K562 (cell line): ENCODE data around the gene MEAK7. TPM values are rescaled to one million over a fixed set of nuclear protein-coding genes. Genes with fewer than 3 reads are reported as not detected.
A peak's percentile ranks its signal among the peaks of the same experiment; 100 is the strongest.

Source experiments
- ATAC-seq: fragments of 200-7000 bp; cut with Tn5 transposase; 3 replicates; pipeline ENCODE4 v1.9.1; 2020; ENCODE audit warnings: moderate library complexity
- BruUV-seq: library from RNA; stranded (reverse); fragments of 400-500 nt; replicated peaks from 2 replicates; lab custom pipeline; 2021; lab: Mats Ljungman, UMichigan
- CTCF ChIA-PET: fragments of 300-600 bp; formaldehyde crosslinking; extraction: SDS; loops from one replicate; lab custom pipeline; 2021; ENCODE audit warnings: low intra/inter-chr PET ratio; lab: Yijun Ruan, JAX
- POLR2A ChIA-PET: fragments of 300-600, 350-650 bp; sonication (Branson Sonifier 250); formaldehyde crosslinking; extraction: SDS; loops from one replicate; lab custom pipeline; 2021; ENCODE audit warnings: antibody characterized with exemption, inconsistent platforms; lab: Yijun Ruan, JAX
- DNase-seq, 4 experiments: peaks; one replicate each; pipeline versions ENCODE4 v3.0.0 to v3.0.0-alpha.2; 2011 to 2018; ENCODE audit warnings: low spot score in 3 of 4, mixed read lengths in 3 of 4; ENCODE audit errors: extremely low read depth in 1 of 4
- FAIRE-seq: peaks from 2 replicates; lab custom pipeline; 2011; peaks lifted over from hg19 to GRCh38; lab: Jason Lieb, UNC
- H2AFZ ChIP-seq: 2 replicates; pipeline ENCODE4 v1.6.0; 2011; ENCODE audit warnings: low read depth, low read length, control low read depth, inconsistent platforms
- H3K27ac ChIP-seq: fragments of 200-600 bp; 3 replicates; pipeline ENCODE4 v1.8.0; 2011; ENCODE audit warnings: low read depth, mild to moderate bottlenecking, control low read depth, inconsistent platforms, low read length, moderate library complexity, mixed read lengths; ENCODE audit errors: extremely low read depth
- H3K27me3 ChIP-seq, 2 experiments: fragments of 300-600 bp in 1 of 2; 2 replicates in 1 of 2; 3 replicates in 1 of 2; pipeline versions ENCODE4 v1.6.0 to v1.8.0; 2011; ENCODE audit warnings: inconsistent platforms in 2 of 2, low read length in 2 of 2, mild to moderate bottlenecking in 1 of 2, mixed read lengths in 1 of 2, moderate library complexity in 1 of 2; ENCODE audit not compliant: control insufficient read depth in 2 of 2, insufficient read depth in 2 of 2
- H3K36me3 ChIP-seq: fragments of 300-600 bp; 3 replicates; pipeline ENCODE4 v1.8.0; 2011; ENCODE audit warnings: mild to moderate bottlenecking, low read length, inconsistent platforms; ENCODE audit not compliant: control insufficient read depth, insufficient read depth
- H3K4me1 ChIP-seq, 2 experiments: fragments of 200-600 bp in 1 of 2; replicated peaks in 1 of 2; 2 replicates in 1 of 2; 3 replicates in 1 of 2; pipeline versions ENCODE4 v1.5.1 to v1.8.0; 2011; ENCODE audit warnings: inconsistent platforms in 2 of 2, low read length in 2 of 2, mild to moderate bottlenecking in 1 of 2, mixed read lengths in 1 of 2, moderate library complexity in 1 of 2; ENCODE audit not compliant: control insufficient read depth in 2 of 2, insufficient read depth in 2 of 2
- H3K4me2 ChIP-seq: 2 replicates; pipeline ENCODE4 v1.6.1; 2011; ENCODE audit warnings: low read length, control low read depth, inconsistent platforms, mixed read lengths; ENCODE audit not compliant: insufficient read depth
- H3K4me3 ChIP-seq: fragments of 200-600 bp; sonication (generic), shearing (Covaris generic); 2 replicates; pipeline ENCODE4 v1.5.1; 2016; ENCODE audit warnings: control low read depth, inconsistent platforms
- H3K79me2 ChIP-seq: fragments of 200-600 bp; 3 replicates; pipeline ENCODE4 v1.8.0; 2011; ENCODE audit warnings: low read length, inconsistent platforms; ENCODE audit not compliant: control insufficient read depth, insufficient read depth
- H3K9ac ChIP-seq, 2 experiments: 2 replicates each; pipeline versions ENCODE4 v1.6.0 to v1.6.1; 2011; ENCODE audit warnings: low read depth in 2 of 2, low read length in 2 of 2, control low read depth in 1 of 2, inconsistent platforms in 1 of 2, mild to moderate bottlenecking in 1 of 2, mixed read lengths in 1 of 2; ENCODE audit not compliant: insufficient read depth in 1 of 2
- H3K9me1 ChIP-seq: one replicate; pipeline ENCODE4 v1.6.0; 2011; ENCODE audit warnings: inconsistent platforms, mild to moderate bottlenecking, low read length, moderate library complexity; ENCODE audit not compliant: control insufficient read depth, insufficient read depth
- H3K9me3 ChIP-seq: replicated peaks from 2 replicates; pipeline ENCODE4 v1.5.1; 2011; ENCODE audit warnings: low read depth, low read length, inconsistent platforms; ENCODE audit not compliant: control insufficient read depth, insufficient read depth
- H4K20me1 ChIP-seq: replicated peaks from 2 replicates; pipeline ENCODE4 v1.6.1; 2011; ENCODE audit warnings: low read length, inconsistent platforms, mixed read lengths; ENCODE audit not compliant: control insufficient read depth, insufficient read depth
- ATF3 ChIP-seq, 2 experiments: fragments of 450-650 bp in 1 of 2; sonication (generic) in 1 of 2; formaldehyde crosslinking in 1 of 2; IDR thresholded peaks in 1 of 2; conservative IDR thresholded peaks in 1 of 2; 2 replicates each; pipeline versions ENCODE4 v1.6.1 to v1.8.1; 2016 to 2023; ENCODE audit warnings: mild to moderate bottlenecking in 2 of 2, moderate library complexity in 2 of 2, inconsistent platforms in 1 of 2, missing genetic modification reagents in 1 of 2
- CREB3L1 ChIP-seq: fragments of 450-650 bp; IDR thresholded peaks from 2 replicates; pipeline ENCODE4 v1.6.1; 2014; ENCODE audit warnings: low read depth, mild to moderate bottlenecking, moderate library complexity, borderline replicate concordance
- E2F6 ChIP-seq, 2 experiments: IDR thresholded peaks; 2 replicates each; pipeline ENCODE4 v1.6.1; 2011; ENCODE audit warnings: borderline replicate concordance in 1 of 2, control low read depth in 1 of 2, low read depth in 1 of 2, low read length in 1 of 2, mild to moderate bottlenecking in 1 of 2, mixed read lengths in 1 of 2, moderate library complexity in 1 of 2; ENCODE audit not compliant: insufficient read depth in 1 of 2, insufficient read length in 1 of 2, poor library complexity in 1 of 2, severe bottlenecking in 1 of 2; ENCODE audit errors: extremely low read depth in 1 of 2
- FOXO4 ChIP-seq: fragments of 450-650 bp; formaldehyde crosslinking; IDR thresholded peaks from 2 replicates; pipeline ENCODE4 v1.4.0; 2020; ENCODE audit warnings: mild to moderate bottlenecking, moderate library complexity
- KDM4B ChIP-seq, 2 experiments: fragments of 450-650 bp in 1 of 2; sonication (generic) in 1 of 2; IDR thresholded peaks; 2 replicates each; pipeline ENCODE4 v1.6.1; 2016 to 2017; ENCODE audit warnings: borderline replicate concordance in 2 of 2, antibody characterized with exemption in 1 of 2, low read depth in 1 of 2, mild to moderate bottlenecking in 1 of 2
- MEIS2 ChIP-seq: fragments of 450-650 bp; IDR thresholded peaks from 2 replicates; pipeline ENCODE4 v1.6.1; 2014; ENCODE audit warnings: mild to moderate bottlenecking; ENCODE audit not compliant: partially characterized antibody
- MYNN ChIP-seq, 2 experiments: sonication (generic); formaldehyde crosslinking in 1 of 2; IDR thresholded peaks; 2 replicates each; pipeline versions ENCODE4 v1.5.0 to v1.6.1; 2016 to 2020; ENCODE audit warnings: antibody characterized with exemption in 1 of 2, missing genetic modification reagents in 1 of 2
- TFE3 ChIP-seq: fragments of 450-650 bp; formaldehyde crosslinking; IDR thresholded peaks from 2 replicates; pipeline ENCODE4 v1.4.0; 2020; ENCODE audit warnings: mild to moderate bottlenecking, mixed read lengths
- ZNF143 ChIP-seq: sonication (generic); formaldehyde crosslinking; IDR thresholded peaks from 2 replicates; pipeline ENCODE4 v1.9.0; 2022; ENCODE audit warnings: mild to moderate bottlenecking, missing genetic modification reagents
- ZNF316 ChIP-seq: fragments of 450-650 bp; IDR thresholded peaks from 2 replicates; pipeline ENCODE4 v1.6.1; 2016
- WGBS: fragments of 100-300 bp; shearing (Covaris generic); methylation state at CpG from one replicate; pipeline ENCODE4 v1.1.6; 2016; ENCODE audit warnings: low coverage, mixed read lengths; ENCODE audit not compliant: insufficient coverage; ENCODE audit errors: missing lambda C conversion rate; 5-methylcytosine and 5-hydroxymethylcytosine counted together
- in situ Hi-C: fragments of 300-500 bp; cut with MboI; formaldehyde crosslinking; loops from 4 replicates; pipeline ENCODE4 v1.15.0; 2018; ENCODE audit warnings: inconsistent platforms, mixed read lengths
- intact Hi-C: fragments of 100-400 bp; cut with micrococcal nuclease; formaldehyde crosslinking; loops from 2 replicates; pipeline ENCODE4 v1.14.2; 2022
- polyA plus RNA-seq, 8 experiments: library from polyadenylated mRNA; depleted of rRNA in 4 of 8; stranded (reverse) in 5 of 8; unstranded in 3 of 8; fragments of >200 nt; fragmentation: Nextera tagmentation in 2 of 8; fragmentation: Illumina TruSeq in 1 of 8; extraction: Ambion mirVana in 2 of 8; extraction: Trizol in 1 of 8; gene quantifications; 2 replicates each; pipeline versions ENCODE4 v1.2.1 to v1.2.3, GENCODE V29; 2011 to 2014; ENCODE audit warnings: inconsistent platforms in 1 of 8, missing spikeins in 1 of 8
- total RNA-seq, 7 experiments: library from RNA; depleted of rRNA in 6 of 7; stranded (reverse); fragments of >200 nt in 6 of 7; fragmentation: Illumina TruSeq in 2 of 7; extraction: Trizol in 2 of 7; gene quantifications; 2 replicates each; pipeline versions ENCODE4 v1.2.1 to v1.2.3, GENCODE V29; 2011 to 2021; ENCODE audit warnings: low replicate concordance in 1 of 7

The MEAK7 gene
- total and polyA plus RNA-seq, 9 of the 15 experiments (the other 6 are each of a cell fraction or from before 2014, with no cell fraction given), result 1.4 to 14.5 (median 6.3) TPM

- peak overlapping the region; percentile 43 for H3K4me2 ChIP-seq
- H3K9me1 ChIP-seq, result no peaks in the 10 kb centered on the region
- in situ Hi-C loops (no loop called here), intact Hi-C loops (no loop called here)
- H3K79me2 ChIP-seq, result no peaks in the 10 kb centered on the region
- 0 out of 3 replicates have a peak overlapping the region, but pooled peaks have one; percentile 34 for H3K27ac ChIP-seq
- 21% methylated on average over 23 of the region's 25 CpGs for WGBS
- peak overlapping the region in 1 of 2 experiments; percentile 79; a peak in 3 of 4 replicates for H3K9ac ChIP-seq
- peak overlapping the region; percentile 91 for H2AFZ ChIP-seq
- DNase-seq (no peak), ATAC-seq (peak; percentile 29; the same call in 1 of the 3 replicates), FAIRE-seq (no peak)
- no peaks in the 10 kb centered on the region for H4K20me1 ChIP-seq
- no peaks in the 10 kb centered on the region for H3K9me3 ChIP-seq
- H3K4me3 ChIP-seq, result no peak overlapping the region
- ChIA-PET CTCF (no interaction called here), POLR2A (interaction anchor here (1.0 to 1.9 kb wide), 3 partner anchors 9 to 45 kb away, joined by 4 to 6 read pairs (median 5); no protein-coding TSS in a partner anchor)
- H3K4me1 ChIP-seq, result peaks cover 19 to 32% of the 10 kb centered on the region in 2 experiments
- BruUV-seq, result no TSS peak
- peaks cover 6 to 16% of the 10 kb centered on the region in 2 experiments; a peak in 4 of 5 replicates for H3K27me3 ChIP-seq
- no peaks in the 10 kb centered on the region for H3K36me3 ChIP-seq
- TF ChIP-seq MEIS2 (peak; percentile 34), ATF3 (IDR thresholded peaks at IDR 0.05) (peak; percentile 88), ATF3 (CRISPR knock-in tag; conservative IDR thresholded peaks at IDR 0.05) (no peak), CREB3L1 (no peak), FOXO4 (no peak), TFE3 (CRISPR knock-in tag) (no peak), ZNF143 (CRISPR knock-in tag) (no peak), ZNF316 (peak; percentile 41; the same call in 1 of the 2 replicates), E2F6 (IDR thresholded peaks at IDR 0.05; ENCODE audit: borderline replicate concordance in 1 of 2, extremely low read depth in 1 of 2, insufficient read depth in 1 of 2, insufficient read length in 1 of 2, low read depth in 1 of 2, low read length in 1 of 2, poor library complexity in 1 of 2, severe bottlenecking in 1 of 2) (peak in 1 of 2 experiments; percentile 11), MYNN (IDR thresholded peaks at IDR 0.05) (no peak), MYNN (CRISPR knock-in tag; IDR thresholded peaks at IDR 0.05) (no peak), KDM4B (IDR thresholded peaks at IDR 0.05; ENCODE audit: borderline replicate concordance in 2 of 2, low read depth in 1 of 2) (no peak)
Measured at GRCh38 chr16:84548971-84549844, 44.7 kb upstream of the MEAK7 start.
